ENCODE measurements around the gene GRK5.

- no peak for TF ChIP-seq CTCF (IDR thresholded peaks at IDR 0.05; ENCODE audit: low read depth, low read length, poor library complexity, severe bottlenecking)
- TF ChIP-seq EZH2phosphoT487 (IDR thresholded peaks at IDR 0.05; ENCODE audit: borderline replicate concordance, low read length) = no peak
Measured at GRCh38 chr10:119320981-119321380, 113.6 kb downstream of the GRK5 start.
